CD4-positive, alpha-beta T cell (primary cell): ENCODE data around the gene GPC5. TPM values are rescaled to one million over a fixed set of nuclear protein-coding genes. Genes with fewer than 3 reads are reported as not detected.
"Not testable (repeated sequence)": the region's sequence is repeated elsewhere in the genome, so short reads cannot be mapped to it uniquely, and the experiment has no call there.

ENCODE experiments used
- ATAC-seq: fragments of 200-7000 bp; cut with Tn5 transposase; one replicate; pipeline ENCODE4 v1.10.0; 2022; ENCODE audit warnings: mild to moderate bottlenecking; ENCODE audit not compliant: poor library complexity
- CTCF ChIA-PET: fragments of 350-600 bp; sonication (Branson Sonifier 250); formaldehyde crosslinking; loops from one replicate; lab custom pipeline; 2021; ENCODE audit warnings: antibody characterized with exemption, inconsistent platforms; lab: Charles Lee
- POLR2A ChIA-PET: fragments of 350-600 bp; sonication (Branson Sonifier 250); formaldehyde crosslinking; loops from one replicate; lab custom pipeline; 2021; ENCODE audit warnings: antibody characterized with exemption, inconsistent platforms; lab: Charles Lee
- DNase-seq, 14 experiments: peaks; one replicate each; pipeline ENCODE4 v3.0.0-alpha.2; 2013 to 2020; ENCODE audit warnings: mixed read lengths in 2 of 14
- H3K27ac ChIP-seq, 2 donors: one replicate each; pipeline versions ENCODE4 v1.5.1 to v1.7.0; 2013; ENCODE audit warnings: low read length in 2 of 2, low read depth in 1 of 2, mild to moderate bottlenecking in 1 of 2
- H3K27me3 ChIP-seq, 2 experiments: 1 replicate in 1 of 2; 2 replicates in 1 of 2; pipeline versions ENCODE4 v1.6.1 to v1.7.0; 2013; ENCODE audit warnings: low read length in 2 of 2, control low read depth in 1 of 2, mild to moderate bottlenecking in 1 of 2, moderate library complexity in 1 of 2; ENCODE audit not compliant: insufficient read depth in 2 of 2, control insufficient read depth in 1 of 2
- H3K36me3 ChIP-seq: one replicate; pipeline ENCODE4 v1.6.1; 2013; ENCODE audit warnings: low read length, control low read depth; ENCODE audit not compliant: insufficient read depth
- H3K4me1 ChIP-seq: one replicate; pipeline ENCODE4 v1.6.1; 2013; ENCODE audit warnings: low read length, control low read depth; ENCODE audit not compliant: insufficient read depth
- H3K4me3 ChIP-seq: one replicate; pipeline ENCODE4 v1.5.1; 2013; ENCODE audit warnings: mild to moderate bottlenecking, low read length, moderate library complexity
- H3K9me3 ChIP-seq, 2 experiments: 1 replicate in 1 of 2; 2 replicates in 1 of 2; pipeline versions ENCODE4 v1.6.1 to v1.7.0; 2013; ENCODE audit warnings: low read length in 2 of 2, mild to moderate bottlenecking in 2 of 2, control low read depth in 1 of 2, moderate library complexity in 1 of 2; ENCODE audit not compliant: control insufficient read depth in 1 of 2, insufficient read depth in 1 of 2
- H3K27ac Mint-ChIP-seq: one replicate; pipeline ENCODE4 v1.8.0; 2020; ENCODE audit warnings: mixed read lengths
- H3K27me3 Mint-ChIP-seq: one replicate; pipeline ENCODE4 v1.8.0; 2021; ENCODE audit warnings: mixed read lengths
- H3K36me3 Mint-ChIP-seq: one replicate; pipeline ENCODE4 v1.8.0; 2021; ENCODE audit warnings: low read depth, mixed read lengths
- H3K4me1 Mint-ChIP-seq: one replicate; pipeline ENCODE4 v1.8.0; 2021; ENCODE audit warnings: low read depth, mixed read lengths
- H3K4me3 Mint-ChIP-seq: one replicate; pipeline ENCODE4 v1.8.0; 2020; ENCODE audit warnings: mild to moderate bottlenecking, mixed read lengths
- H3K9me3 Mint-ChIP-seq: one replicate; pipeline ENCODE4 v1.8.0; 2020; ENCODE audit warnings: mixed read lengths
- intact Hi-C, 2 experiments: fragments of 100-400 bp; cut with DNase I in 1 of 2; cut with micrococcal nuclease in 1 of 2; formaldehyde crosslinking; loops; one replicate each; pipeline versions ENCODE4 v1.15.1 to v1.9.0; 2023 to 2025; cut with DNase I, micrococcal nuclease
- total RNA-seq, 174 experiments: library from RNA in 2 of 174; stranded (reverse) in 2 of 174; gene quantifications; one replicate each; pipeline ENCODE4 v1.2.3 and lab custom pipeline; 2021 to 2026
- TF ChIP-seq, protein P1 (sequence below): fragments of 200-600 bp; IDR thresholded peaks from one replicate; pipeline ENCODE4 v1.8.0; 2022; ENCODE audit warnings: antibody characterized with exemption, mild to moderate bottlenecking

GPC5 gene
- total RNA-seq, 2 experiments from 2014 or later = not detected

GRCh38 chr13:92743992-92744391, 1345.6 kb downstream of the GPC5 start:
- Histone ChIP-seq H3K9me3 (no peaks in the 10 kb centered on the region), H3K27ac (no peak overlapping the region), H3K4me3 (no peak overlapping the region), H3K27me3 (no peaks in the 10 kb centered on the region), H3K4me1 (no peaks in the 10 kb centered on the region), H3K36me3 (no peaks in the 10 kb centered on the region)
- DNase-seq = no peak
- no peak overlapping the region for H3K27ac Mint-ChIP-seq
- peaks cover 7% of the 10 kb centered on the region for H3K9me3 Mint-ChIP-seq
- no peaks in the 10 kb centered on the region for H3K4me1 Mint-ChIP-seq
- TF ChIP-seq, protein P1, sequence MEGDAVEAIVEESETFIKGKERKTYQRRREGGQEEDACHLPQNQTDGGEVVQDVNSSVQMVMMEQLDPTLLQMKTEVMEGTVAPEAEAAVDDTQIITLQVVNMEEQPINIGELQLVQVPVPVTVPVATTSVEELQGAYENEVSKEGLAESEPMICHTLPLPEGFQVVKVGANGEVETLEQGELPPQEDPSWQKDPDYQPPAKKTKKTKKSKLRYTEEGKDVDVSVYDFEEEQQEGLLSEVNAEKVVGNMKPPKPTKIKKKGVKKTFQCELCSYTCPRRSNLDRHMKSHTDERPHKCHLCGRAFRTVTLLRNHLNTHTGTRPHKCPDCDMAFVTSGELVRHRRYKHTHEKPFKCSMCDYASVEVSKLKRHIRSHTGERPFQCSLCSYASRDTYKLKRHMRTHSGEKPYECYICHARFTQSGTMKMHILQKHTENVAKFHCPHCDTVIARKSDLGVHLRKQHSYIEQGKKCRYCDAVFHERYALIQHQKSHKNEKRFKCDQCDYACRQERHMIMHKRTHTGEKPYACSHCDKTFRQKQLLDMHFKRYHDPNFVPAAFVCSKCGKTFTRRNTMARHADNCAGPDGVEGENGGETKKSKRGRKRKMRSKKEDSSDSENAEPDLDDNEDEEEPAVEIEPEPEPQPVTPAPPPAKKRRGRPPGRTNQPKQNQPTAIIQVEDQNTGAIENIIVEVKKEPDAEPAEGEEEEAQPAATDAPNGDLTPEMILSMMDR = no peak
- CTCF ChIA-PET = no interaction called here
- intact Hi-C loops = no loop called here
- POLR2A ChIA-PET = no interaction called here
- ATAC-seq = no peak
- H3K36me3 Mint-ChIP-seq = no peaks in the 10 kb centered on the region
- H3K27me3 Mint-ChIP-seq = no peaks in the 10 kb centered on the region
- H3K4me3 Mint-ChIP-seq = no peak overlapping the region

DNA sequence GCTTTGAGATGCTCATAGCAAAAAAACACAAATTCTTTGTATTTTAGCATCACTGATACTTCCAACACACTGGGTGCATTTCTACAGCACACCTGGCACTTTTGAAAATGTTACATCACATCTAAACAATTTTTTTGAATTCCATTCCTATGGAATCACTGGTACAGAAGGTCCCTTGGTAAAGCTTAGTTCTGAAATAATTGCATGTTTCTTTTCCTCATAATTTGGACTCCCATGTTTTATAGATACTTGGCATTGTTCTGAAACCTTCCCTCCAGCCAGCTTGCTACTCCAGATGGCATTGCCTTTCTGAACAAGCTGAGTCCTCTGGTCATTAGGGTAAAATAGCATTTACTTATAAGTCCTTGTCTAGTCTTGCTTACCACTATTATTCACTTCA, 1346.8 kb downstream of the GPC5 start:
- Histone ChIP-seq H3K4me3 (no peak overlapping the region), H3K9me3 (no peaks in the 10 kb centered on the region), H3K27ac (no peak overlapping the region), H3K27me3 (no peaks in the 10 kb centered on the region), H3K36me3 (no peaks in the 10 kb centered on the region), H3K4me1 (no peaks in the 10 kb centered on the region)
- Mint-ChIP-seq H3K27me3 (no peaks in the 10 kb centered on the region), H3K36me3 (no peaks in the 10 kb centered on the region), H3K27ac (no peak overlapping the region), H3K4me3 (no peak overlapping the region), H3K9me3 (peaks cover 7% of the 10 kb centered on the region), H3K4me1 (no peaks in the 10 kb centered on the region)
- ChIA-PET CTCF (no interaction called here), POLR2A (no interaction called here)
- intact Hi-C loops = no loop called here
- ATAC-seq (no peak), DNase-seq (no peak)
- TF ChIP-seq, protein P1 = no peak

DNA sequence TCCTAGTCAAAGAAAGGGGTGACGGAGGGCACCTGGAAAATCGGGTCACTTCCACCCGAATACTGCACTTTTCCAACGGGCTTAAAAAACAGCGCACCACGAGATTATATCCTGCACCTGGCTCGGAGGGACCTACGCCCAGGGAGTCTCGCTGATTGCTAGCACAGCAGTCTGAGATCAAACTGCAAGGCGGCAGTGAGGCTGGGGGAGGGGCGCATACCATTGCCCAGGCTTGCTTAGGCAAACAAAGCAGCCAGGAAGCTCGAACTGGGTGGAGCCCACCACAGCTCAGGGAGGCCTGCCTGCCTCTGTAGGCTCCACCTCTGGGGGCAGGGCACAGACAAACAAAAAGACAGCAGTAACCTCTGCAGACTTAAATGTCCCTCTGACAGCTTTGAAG, 1354.3 kb downstream of the GPC5 start:
- CTCF ChIA-PET, H3K4me3 ChIP-seq, H3K27ac Mint-ChIP-seq, H3K27ac ChIP-seq, H3K9me3 ChIP-seq, H3K27me3 Mint-ChIP-seq, DNase-seq, H3K9me3 Mint-ChIP-seq, H3K4me1 Mint-ChIP-seq, ATAC-seq, H3K36me3 ChIP-seq, intact Hi-C loops, H3K36me3 Mint-ChIP-seq, H3K4me1 ChIP-seq, POLR2A ChIA-PET, H3K27me3 ChIP-seq, H3K4me3 Mint-ChIP-seq: not testable (repeated sequence)

- POLR2A ChIA-PET = no interaction called here
- TF ChIP-seq, protein P1 = no peak
Observed at GRCh38 chr13:92761710-92762109, 1363.3 kb downstream of the GPC5 start.

More at GRCh38 chr13:92761710-92762109, 1363.3 kb downstream of the GPC5 start:
- intact Hi-C loops = no loop called here
- Histone ChIP-seq H3K4me3 (no peak overlapping the region), H3K27me3 (no peaks in the 10 kb centered on the region), H3K27ac (no peak overlapping the region), H3K36me3 (no peaks in the 10 kb centered on the region), H3K9me3 (peaks cover 0 to 8% of the 10 kb centered on the region in 2 experiments), H3K4me1 (no peaks in the 10 kb centered on the region)
- Mint-ChIP-seq H3K9me3 (peaks cover 9% of the 10 kb centered on the region), H3K27ac (no peak overlapping the region), H3K4me1 (no peaks in the 10 kb centered on the region), H3K27me3 (no peaks in the 10 kb centered on the region), H3K4me3 (no peak overlapping the region), H3K36me3 (no peaks in the 10 kb centered on the region)
- DNase-seq (no peak), ATAC-seq (no peak)
- CTCF ChIA-PET = no interaction called here
